Central memory CD8-positive, alpha-beta T cell (primary cell): ENCODE data around the gene ITPKB.
A peak's percentile ranks its signal among the peaks of the same experiment; 100 is the strongest.

Experiments
- ATAC-seq: fragments of 150-1000 bp; cut with Tn5 transposase; replicated peaks from 2 replicates; pipeline ENCODE4 v1.10.0; 2022; ENCODE audit warnings: mild to moderate bottlenecking, moderate FRiP score, moderate number of reproducible peaks; ENCODE audit not compliant: poor library complexity, severe bottlenecking; ENCODE audit errors: extremely low read depth
- DNase-seq, 2 donors: peaks; one replicate each; pipeline ENCODE4 v3.0.0; 2021; ENCODE audit warnings: low spot score in 2 of 2
- H3K27ac Mint-ChIP-seq: one replicate; pipeline ENCODE4 v1.8.0; 2022; ENCODE audit warnings: low read depth, mild to moderate bottlenecking, moderate library complexity, mixed read lengths
- H3K27me3 Mint-ChIP-seq: one replicate; pipeline ENCODE4 v1.8.0; 2022; ENCODE audit warnings: mixed read lengths
- H3K36me3 Mint-ChIP-seq: one replicate; pipeline ENCODE4 v1.8.0; 2022; ENCODE audit warnings: mild to moderate bottlenecking, moderate library complexity, mixed read lengths; ENCODE audit not compliant: insufficient read depth
- H3K4me1 Mint-ChIP-seq: one replicate; pipeline ENCODE4 v1.8.0; 2022; ENCODE audit warnings: mixed read lengths
- H3K4me3 Mint-ChIP-seq: one replicate; pipeline ENCODE4 v1.8.0; 2022; ENCODE audit warnings: mild to moderate bottlenecking, moderate library complexity, mixed read lengths
- H3K9me3 Mint-ChIP-seq: one replicate; pipeline ENCODE4 v1.8.0; 2022; ENCODE audit warnings: mixed read lengths

The ITPKB gene

GRCh38 chr1:226634166-226634588 lies 104.9 kb downstream of the ITPKB start:
- no peaks in the 10 kb centered on the region for H3K27me3 Mint-ChIP-seq
- peak overlapping the region; percentile 57 for H3K27ac Mint-ChIP-seq
- ATAC-seq, result peak; percentile 84
- H3K4me3 Mint-ChIP-seq, result no peak overlapping the region
- H3K4me1 Mint-ChIP-seq, result peaks cover 26% of the 10 kb centered on the region
- H3K9me3 Mint-ChIP-seq, result no peaks in the 10 kb centered on the region
- peak; percentile 72 to 80 for DNase-seq
- peaks cover 43% of the 10 kb centered on the region for H3K36me3 Mint-ChIP-seq

- Mint-ChIP-seq H3K36me3 (peaks cover 38% of the 10 kb centered on the region), H3K9me3 (no peaks in the 10 kb centered on the region), H3K4me3 (no peak overlapping the region), H3K27me3 (no peaks in the 10 kb centered on the region), H3K4me1 (peaks cover 26% of the 10 kb centered on the region), H3K27ac (peak overlapping the region; percentile 57)
- DNase-seq, result no peak
- peak; percentile 10 for ATAC-seq
These were observed 105.4 kb downstream of the ITPKB start for GRCh38 chr1:226633541-226634165.

DNA sequence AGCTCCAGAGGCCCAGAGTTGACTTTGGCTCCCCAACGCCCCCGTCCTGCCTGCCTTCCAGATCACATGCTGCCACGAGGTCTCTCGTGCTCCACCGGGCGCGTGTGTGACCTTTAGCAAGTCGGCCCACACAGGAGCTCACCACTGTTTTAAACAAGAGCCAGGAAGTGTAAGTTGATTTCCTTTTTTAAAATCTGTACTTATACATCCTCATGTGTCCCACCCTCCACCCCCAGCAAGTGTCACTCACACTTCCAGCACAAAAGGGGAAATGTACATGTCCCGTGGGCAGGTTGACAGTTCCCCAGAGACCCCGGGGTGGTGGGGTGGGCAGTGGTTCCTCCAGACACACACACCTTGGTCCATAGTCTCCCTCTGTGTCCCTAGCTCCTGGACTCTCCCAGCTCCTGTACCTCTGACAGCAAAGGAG lies 106.1 kb downstream of the ITPKB start:
- no peak for DNase-seq
- Mint-ChIP-seq H3K27me3 (no peaks in the 10 kb centered on the region), H3K36me3 (peaks cover 32% of the 10 kb centered on the region), H3K4me3 (no peak overlapping the region), H3K4me1 (peaks cover 26% of the 10 kb centered on the region), H3K27ac (peak overlapping the region; percentile 20), H3K9me3 (no peaks in the 10 kb centered on the region)
- ATAC-seq, result no peak

DNA sequence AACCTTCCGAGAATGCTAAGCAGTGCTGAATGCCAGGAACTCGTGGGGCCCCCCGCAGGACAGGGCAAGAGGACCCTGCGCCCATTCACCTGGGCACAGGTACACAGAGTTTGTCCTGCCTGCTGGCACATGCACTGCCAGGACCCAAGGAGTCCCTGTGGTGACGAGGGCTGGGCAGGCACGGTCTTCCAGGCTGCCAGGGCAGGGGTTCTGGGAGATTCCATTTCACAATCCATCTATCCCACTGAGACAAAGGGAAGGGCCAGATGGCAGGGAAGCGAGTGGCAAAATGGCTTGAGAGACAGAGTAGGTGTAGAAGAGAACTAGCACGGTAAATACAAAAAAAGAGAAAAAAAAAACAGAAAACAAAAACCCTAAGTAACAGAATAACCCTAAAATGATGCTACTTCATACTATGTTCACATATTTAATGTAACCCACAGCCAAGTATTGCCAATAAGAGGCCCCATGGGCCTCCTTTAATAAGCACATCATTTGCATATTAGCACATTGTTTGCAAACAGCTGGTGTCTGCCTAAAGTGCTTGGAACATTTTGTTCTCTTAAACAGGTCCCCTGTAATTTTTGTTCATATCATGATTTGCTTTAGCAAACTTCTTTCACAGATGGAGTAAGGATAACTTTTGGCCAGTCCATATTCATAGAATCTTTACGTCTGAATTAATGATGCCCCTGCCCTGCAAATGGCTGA lies 106.8 kb downstream of the ITPKB start:
- H3K27me3 Mint-ChIP-seq, result no peaks in the 10 kb centered on the region
- peak overlapping the region; percentile 20 for H3K27ac Mint-ChIP-seq
- peaks cover 29% of the 10 kb centered on the region for H3K4me1 Mint-ChIP-seq
- DNase-seq (no peak), ATAC-seq (no peak)
- H3K36me3 Mint-ChIP-seq, result peaks cover 30% of the 10 kb centered on the region
- no peak overlapping the region for H3K4me3 Mint-ChIP-seq
- no peaks in the 10 kb centered on the region for H3K9me3 Mint-ChIP-seq

DNA sequence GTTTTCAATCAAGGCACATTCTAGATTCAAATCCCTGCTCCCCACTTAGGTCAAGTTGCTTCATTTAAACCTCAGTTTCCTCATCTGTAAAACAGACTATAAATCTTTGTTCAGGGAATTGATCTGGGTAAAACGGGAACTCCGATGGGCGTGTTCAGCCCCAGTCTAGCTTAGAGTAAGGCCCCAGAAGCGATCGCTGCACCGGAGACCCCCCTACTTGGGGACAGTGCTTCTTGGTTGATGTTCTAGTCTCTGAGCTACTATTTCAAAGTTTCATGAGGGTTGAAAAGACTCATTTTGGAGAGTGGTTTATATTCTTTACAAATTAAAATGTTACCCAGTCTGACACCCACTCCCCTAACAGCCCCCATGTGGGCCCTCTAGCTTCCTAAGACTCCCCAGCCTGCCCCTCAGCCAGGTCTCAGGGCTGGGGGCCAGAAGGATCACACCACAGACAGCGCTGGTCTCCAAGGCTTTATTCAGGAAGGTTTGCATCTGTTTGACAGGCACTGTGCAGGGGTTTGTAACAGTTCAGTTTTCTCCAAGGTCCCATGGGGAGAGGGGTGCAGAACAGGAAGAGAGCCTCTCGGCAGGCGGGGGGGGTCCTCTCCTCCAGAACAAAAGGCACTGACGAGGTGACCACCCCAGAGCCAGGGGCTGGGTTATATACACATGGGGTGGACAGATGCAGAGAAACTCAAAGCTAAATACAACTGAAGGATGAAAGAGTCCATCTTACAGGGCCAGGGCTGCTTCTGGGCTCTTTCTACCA lies 107.7 kb downstream of the ITPKB start:
- Mint-ChIP-seq H3K36me3 (peaks cover 28% of the 10 kb centered on the region), H3K4me3 (no peak overlapping the region), H3K9me3 (no peaks in the 10 kb centered on the region), H3K27me3 (no peaks in the 10 kb centered on the region), H3K4me1 (peaks cover 32% of the 10 kb centered on the region), H3K27ac (peak overlapping the region; percentile 85)
- no peak for ATAC-seq
- no peak for DNase-seq

DNA sequence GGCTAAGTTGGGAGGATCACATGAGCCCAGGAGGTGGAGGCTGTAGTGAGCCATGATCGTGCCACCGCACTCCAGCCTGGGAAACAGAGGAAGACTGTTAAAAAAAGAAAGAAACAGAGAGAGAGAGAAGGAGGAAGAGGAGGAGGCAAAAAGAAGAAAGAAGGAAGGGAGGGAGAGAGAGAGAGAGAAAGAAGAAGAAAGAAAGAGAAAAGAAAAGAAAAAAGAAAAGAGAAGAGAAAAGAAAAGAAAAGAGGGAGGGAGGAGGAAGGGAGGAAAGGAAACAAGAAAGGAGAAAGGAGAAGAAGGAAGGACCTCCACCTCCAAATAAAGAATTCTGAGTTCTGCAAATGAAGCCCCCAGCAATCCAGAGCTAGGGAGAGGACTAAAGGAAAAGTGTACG lies 108.5 kb downstream of the ITPKB start:
- DNase-seq (no peak), ATAC-seq (no peak)
- Mint-ChIP-seq H3K9me3 (no peaks in the 10 kb centered on the region), H3K4me3 (no peak overlapping the region), H3K36me3 (peaks cover 24% of the 10 kb centered on the region), H3K27ac (peak overlapping the region; percentile 85), H3K4me1 (peaks cover 33% of the 10 kb centered on the region), H3K27me3 (no peaks in the 10 kb centered on the region)

GRCh38 chr1:226629896-226630550 lies 109.1 kb downstream of the ITPKB start:
- H3K9me3 Mint-ChIP-seq, result no peaks in the 10 kb centered on the region
- H3K27me3 Mint-ChIP-seq, result no peaks in the 10 kb centered on the region
- peaks cover 27% of the 10 kb centered on the region for H3K4me1 Mint-ChIP-seq
- H3K27ac Mint-ChIP-seq, result peak overlapping the region; percentile 85
- no peak for ATAC-seq
- peaks cover 20% of the 10 kb centered on the region for H3K36me3 Mint-ChIP-seq
- DNase-seq, result no peak
- no peak overlapping the region for H3K4me3 Mint-ChIP-seq

DNA sequence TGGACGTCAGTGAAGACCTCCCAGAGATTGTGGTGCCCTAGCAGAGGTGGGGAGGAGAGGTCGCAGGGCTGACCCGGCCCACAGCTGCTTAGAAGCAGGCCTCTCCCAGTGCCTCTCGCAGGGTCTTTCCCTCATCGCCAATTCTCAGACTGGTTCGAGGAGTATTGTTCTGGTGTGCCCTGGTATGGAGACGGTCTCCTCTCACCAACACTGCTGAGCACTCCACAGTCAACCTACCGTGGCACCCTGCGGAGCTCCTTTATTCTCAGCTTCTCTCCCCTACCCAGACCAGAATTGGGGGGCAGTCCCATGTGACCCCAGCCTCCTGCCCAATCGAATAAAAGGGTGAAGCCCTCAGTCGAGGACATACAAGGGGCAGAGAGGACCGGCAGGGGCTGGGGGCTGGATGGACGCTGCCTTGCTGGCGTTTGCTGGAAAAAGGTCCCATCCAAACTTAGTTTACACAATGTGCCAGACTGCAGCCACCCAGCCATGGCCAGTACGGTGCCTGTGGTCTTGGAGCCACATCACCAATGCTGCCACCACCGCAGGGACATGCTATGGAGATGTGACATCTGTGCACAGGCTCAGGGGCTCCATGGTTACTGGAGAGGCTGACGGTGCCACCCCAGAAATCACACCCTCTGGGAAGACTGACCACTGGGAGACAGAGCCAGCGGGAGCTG lies 109.7 kb downstream of the ITPKB start:
- H3K9me3 Mint-ChIP-seq, result no peaks in the 10 kb centered on the region
- no peak overlapping the region for H3K4me3 Mint-ChIP-seq
- no peak for DNase-seq
- H3K36me3 Mint-ChIP-seq, result peaks cover 19% of the 10 kb centered on the region
- peaks cover 22% of the 10 kb centered on the region for H3K4me1 Mint-ChIP-seq
- ATAC-seq, result no peak
- H3K27me3 Mint-ChIP-seq, result no peaks in the 10 kb centered on the region
- peak overlapping the region; percentile 85 for H3K27ac Mint-ChIP-seq

- H3K4me1 Mint-ChIP-seq, result peaks cover 19% of the 10 kb centered on the region
- peaks cover 19% of the 10 kb centered on the region for H3K36me3 Mint-ChIP-seq
- H3K27me3 Mint-ChIP-seq, result no peaks in the 10 kb centered on the region
- no peak overlapping the region for H3K4me3 Mint-ChIP-seq
- ATAC-seq, result no peak
- DNase-seq, result no peak
- H3K27ac Mint-ChIP-seq, result no peak overlapping the region
- no peaks in the 10 kb centered on the region for H3K9me3 Mint-ChIP-seq
These were observed 110.4 kb downstream of the ITPKB start for GRCh38 chr1:226628612-226629155.

- ATAC-seq (no peak), DNase-seq (no peak)
- Mint-ChIP-seq H3K4me3 (no peak overlapping the region), H3K27ac (no peak overlapping the region), H3K4me1 (peaks cover 19% of the 10 kb centered on the region), H3K27me3 (no peaks in the 10 kb centered on the region), H3K9me3 (no peaks in the 10 kb centered on the region), H3K36me3 (peaks cover 18% of the 10 kb centered on the region)
These were observed 111.0 kb downstream of the ITPKB start for GRCh38 chr1:226627924-226628611.

GRCh38 chr1:226627050-226627755 lies 111.9 kb downstream of the ITPKB start:
- Mint-ChIP-seq H3K4me3 (no peak overlapping the region), H3K27ac (peak overlapping the region; percentile 49), H3K27me3 (no peaks in the 10 kb centered on the region), H3K9me3 (no peaks in the 10 kb centered on the region), H3K36me3 (peaks cover 18% of the 10 kb centered on the region), H3K4me1 (peaks cover 19% of the 10 kb centered on the region)
- DNase-seq, result no peak
- ATAC-seq, result no peak
